Activated naive CD4-positive, alpha-beta T cell treated with anti-CD3 and anti-CD28 coated beads, Interleukin-2, amount 50 U/mL, for 16 hours (primary cell): Measurements from ENCODE around the gene SLC13A2.

Source experiments
- DNase-seq: peaks from one replicate; pipeline ENCODE4 v3.0.0-alpha.2; 2020

The SLC13A2 gene

GRCh38 chr17:28471531-28472342 is 1.7 kb upstream of the SLC13A2 start:
- no peak for DNase-seq

GRCh38 chr17:28472871-28473497 is 460 bp upstream of the SLC13A2 start:
- DNase-seq: no peak

GRCh38 chr17:28474111-28474531 is 677 bp downstream of the SLC13A2 start:
- no peak for DNase-seq

- DNase-seq: no peak
Observed at GRCh38 chr17:28475151-28475900, 1.9 kb downstream of the SLC13A2 start.

- DNase-seq: no peak
Observed at GRCh38 chr17:28476076-28476865, 2.8 kb downstream of the SLC13A2 start.

- DNase-seq: no peak
Observed at GRCh38 chr17:28477928-28478327, 4.5 kb downstream of the SLC13A2 start.

- DNase-seq: no peak
Observed at GRCh38 chr17:28478712-28479615, 5.5 kb downstream of the SLC13A2 start.

GRCh38 chr17:28480278-28480677 is 6.8 kb downstream of the SLC13A2 start:
- DNase-seq: no peak

GRCh38 chr17:28480799-28481571 is 7.5 kb downstream of the SLC13A2 start:
- no peak for DNase-seq

- no peak for DNase-seq
Observed at GRCh38 chr17:28482551-28483199, 9.2 kb downstream of the SLC13A2 start.

GRCh38 chr17:28484296-28484695 is 10.9 kb downstream of the SLC13A2 start:
- DNase-seq: no peak

- no peak for DNase-seq
Observed at GRCh38 chr17:28485049-28485448, 11.6 kb downstream of the SLC13A2 start.

- DNase-seq: no peak
Observed at GRCh38 chr17:28487881-28488532, 14.6 kb downstream of the SLC13A2 start.

- no peak for DNase-seq
Observed at GRCh38 chr17:28488533-28489276, 15.3 kb downstream of the SLC13A2 start.

GRCh38 chr17:28491286-28491685 is 17.8 kb downstream of the SLC13A2 start:
- DNase-seq: no peak

- DNase-seq: no peak
Observed at GRCh38 chr17:28491860-28492259, 18.4 kb downstream of the SLC13A2 start.

GRCh38 chr17:28492352-28493310 is 19.2 kb downstream of the SLC13A2 start:
- DNase-seq: no peak

- DNase-seq: no peak
Observed at GRCh38 chr17:28493460-28493859, 20.0 kb downstream of the SLC13A2 start.
